GM18519 (cell line): ENCODE results near the gene MKKS.
"Not testable (repeated sequence)": the region's sequence is repeated elsewhere in the genome, so short reads cannot be mapped to it uniquely, and the experiment has no call there.

Source experiments
- ATAC-seq: cut with Tn5 transposase; IDR thresholded peaks from one replicate; pipeline ENCODE4 v1.9.1; 2021; ENCODE audit warnings: mild to moderate bottlenecking, moderate library complexity; ENCODE audit not compliant: unreplicated experiment, low FRiP score

MKKS gene

DNA sequence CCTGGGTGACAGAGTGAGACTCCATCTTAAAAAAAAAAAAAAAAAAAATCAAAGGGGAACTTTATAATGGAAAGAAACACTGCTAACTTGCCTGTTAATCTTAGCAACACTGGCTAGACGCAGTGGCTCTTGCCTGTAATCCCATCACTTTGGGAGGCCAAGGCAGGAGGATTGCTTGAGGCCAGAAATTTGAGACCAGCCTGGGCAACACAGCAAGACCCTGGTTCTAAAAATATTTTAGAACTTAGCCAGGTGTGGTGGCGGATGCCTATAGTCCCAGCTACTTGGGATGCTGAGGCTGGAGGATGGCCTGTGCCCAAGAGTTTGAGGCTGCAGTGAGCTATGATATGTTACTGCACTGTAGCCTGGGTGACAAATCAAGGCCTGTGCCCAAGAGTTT, 16.8 kb downstream of the MKKS start:
- not testable (repeated sequence) for ATAC-seq

DNA sequence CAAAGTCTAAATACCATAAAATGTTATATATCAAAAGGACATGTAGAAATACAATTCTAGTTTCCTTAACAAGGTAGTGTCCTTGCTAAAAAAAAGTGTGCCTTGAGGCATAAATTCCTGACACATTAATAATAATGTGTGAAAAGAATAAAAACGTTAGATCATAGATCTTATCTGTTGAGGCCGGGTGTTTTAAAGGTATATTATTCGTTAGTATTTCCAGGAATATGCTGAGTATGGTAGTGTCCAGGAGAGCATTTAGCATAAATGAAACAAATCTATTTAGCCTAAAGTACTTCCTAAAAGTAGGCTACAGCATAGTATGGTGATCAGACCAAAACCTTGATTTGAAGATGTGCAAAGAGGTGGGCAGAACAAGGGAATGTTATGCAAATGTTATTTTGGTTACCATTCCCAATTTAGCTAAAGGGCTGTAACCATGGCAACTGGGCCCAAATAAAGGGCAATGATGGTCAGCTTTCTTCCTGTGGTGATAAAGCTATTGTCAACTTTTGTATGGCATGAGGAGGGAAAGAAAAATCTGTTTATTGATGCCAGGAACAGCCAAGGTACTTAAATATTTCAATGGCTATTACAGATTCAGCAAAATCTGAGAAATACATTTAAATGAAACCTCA, 18.9 kb downstream of the MKKS start:
- ATAC-seq: no peak

DNA sequence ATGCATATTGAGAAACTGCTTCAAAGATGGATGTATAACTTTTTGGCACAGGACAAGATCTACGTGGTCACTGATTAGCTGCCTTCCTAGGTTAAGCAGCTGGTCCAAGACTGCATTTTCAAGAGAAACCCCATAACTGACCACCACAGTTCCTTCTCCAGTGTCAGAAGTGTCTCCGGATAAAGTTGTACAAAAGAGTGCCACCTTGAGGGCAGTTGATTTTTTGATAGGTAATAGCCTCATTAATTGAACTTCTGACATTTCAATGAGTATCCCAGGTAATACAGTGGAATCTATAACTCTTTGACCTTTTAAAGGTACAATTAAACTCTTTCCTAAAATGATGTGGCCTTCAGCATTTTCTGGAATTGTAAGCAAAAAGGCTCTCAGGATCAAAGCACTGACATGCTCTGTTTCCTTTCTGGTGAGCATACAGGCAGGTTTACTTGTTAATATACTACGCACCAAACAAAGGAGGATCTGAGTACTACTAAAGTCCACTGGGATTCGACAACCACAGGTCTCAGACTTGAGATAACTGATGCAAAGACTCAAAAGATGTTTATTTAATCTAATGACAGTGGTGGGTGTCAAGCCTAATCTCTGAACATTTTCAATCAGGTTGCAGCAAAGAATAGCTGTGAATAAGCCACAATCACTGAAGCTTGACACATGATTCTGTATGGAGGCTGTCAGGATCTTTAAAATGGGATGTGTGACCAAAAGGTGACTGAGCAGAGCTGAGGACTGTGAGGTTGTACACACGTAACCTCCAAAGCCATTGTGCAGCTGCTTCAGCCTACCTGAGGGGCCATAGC, 21.2 kb downstream of the MKKS start:
- no peak for ATAC-seq

DNA sequence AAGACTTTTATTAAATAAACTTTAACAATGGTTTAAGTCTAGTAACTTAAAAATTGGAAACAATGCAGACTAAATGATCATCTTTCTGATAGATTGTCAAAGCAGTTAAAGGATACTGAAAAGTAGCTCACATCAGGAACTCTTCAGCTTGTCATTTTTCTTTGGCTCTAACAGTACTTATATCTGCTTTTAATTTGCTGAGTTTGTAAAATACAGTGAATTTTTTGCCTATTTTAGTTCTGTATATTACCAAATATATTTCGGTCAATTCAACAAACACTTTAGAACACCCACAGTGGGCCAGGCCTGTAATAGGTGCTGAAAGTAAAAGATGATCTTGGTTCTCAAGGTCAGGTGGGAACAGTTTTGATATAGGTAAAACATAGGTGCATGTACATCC, 22.3 kb downstream of the MKKS start:
- ATAC-seq: no peak

DNA sequence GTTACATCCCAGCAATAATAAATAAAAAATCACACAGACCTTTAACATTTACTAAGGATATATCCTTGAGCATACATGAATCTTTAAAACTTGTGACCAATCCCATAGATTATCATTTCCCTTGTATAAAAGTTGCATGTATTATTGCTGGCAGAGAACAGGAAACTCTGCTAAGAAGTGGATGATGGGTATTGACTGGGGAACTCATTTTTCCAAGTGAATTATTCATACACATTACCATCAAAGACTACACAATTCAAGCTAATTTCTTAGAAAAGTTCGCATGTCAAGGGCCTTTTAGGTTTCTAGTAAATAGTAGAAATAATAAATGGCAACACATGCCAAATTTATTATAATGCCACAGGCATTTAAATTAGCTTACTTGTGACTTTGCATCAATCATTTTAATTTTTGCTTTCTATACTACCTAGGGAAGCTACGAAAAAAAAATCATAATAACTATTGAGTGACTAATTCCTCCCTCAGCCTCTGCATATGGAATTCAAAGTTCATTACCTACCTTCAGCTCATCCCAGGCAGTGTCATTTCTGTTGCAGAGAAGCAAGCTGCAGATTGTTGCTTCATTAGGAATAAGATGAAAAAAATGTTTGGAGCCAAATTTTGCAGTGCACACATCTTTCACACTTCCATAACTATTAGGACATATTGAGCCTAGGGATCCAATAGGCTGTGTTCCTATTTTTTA, 25.8 kb downstream of the MKKS start:
- ATAC-seq: no peak

DNA sequence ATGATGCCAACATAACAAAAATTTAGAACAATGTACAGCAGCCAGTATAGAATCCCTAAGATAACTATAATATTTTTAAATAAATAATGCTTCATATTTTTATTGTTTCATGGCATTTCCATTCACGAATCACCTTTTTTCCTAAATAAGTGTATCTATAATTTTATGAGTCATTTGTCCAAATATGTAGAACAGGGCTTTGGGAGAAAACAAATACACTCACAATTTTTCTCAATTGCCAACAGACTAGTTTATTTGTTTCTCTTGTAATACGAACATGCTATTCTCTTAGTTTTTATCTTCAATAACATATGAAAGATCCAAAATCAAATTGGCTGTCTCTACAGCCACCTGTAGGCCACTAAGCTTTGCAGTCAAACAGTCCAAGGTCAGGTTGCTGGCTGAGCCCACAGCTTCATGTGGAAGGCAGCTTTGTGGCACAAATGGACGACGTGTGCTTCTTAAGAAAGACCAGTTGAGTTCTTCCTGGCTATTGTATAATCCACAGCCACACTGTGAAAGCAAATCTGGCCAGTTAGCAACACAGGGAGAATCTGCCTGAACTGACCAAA, 29.0 kb downstream of the MKKS start:
- ATAC-seq: no peak

DNA sequence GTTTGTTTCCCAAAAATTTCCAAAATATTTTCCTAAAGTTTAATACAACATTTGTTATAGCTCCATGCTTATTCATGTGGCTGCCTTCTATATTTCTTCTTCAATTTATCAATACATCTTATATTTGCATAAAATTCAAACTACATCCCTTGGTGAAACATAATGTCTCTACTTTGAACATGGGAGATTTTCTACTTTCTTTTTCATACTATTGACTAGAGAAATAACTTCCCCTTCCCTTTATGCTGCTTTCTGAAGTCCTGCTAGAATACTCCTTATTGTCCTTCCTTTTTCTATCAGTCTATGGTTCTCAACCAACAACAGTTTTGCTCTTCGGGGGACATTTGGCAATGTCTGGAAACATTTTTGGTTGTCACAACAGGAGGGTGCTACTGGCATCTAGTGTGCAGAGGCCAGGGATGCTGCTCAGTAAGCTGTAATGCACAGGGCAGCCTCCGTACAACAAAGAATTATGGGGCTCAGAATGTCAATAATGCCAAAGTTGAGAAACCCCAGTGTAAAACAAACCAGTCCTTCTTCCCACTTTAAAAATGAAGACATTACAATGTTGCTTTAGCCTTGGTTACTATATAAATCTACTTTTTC, 29.9 kb downstream of the MKKS start:
- no peak for ATAC-seq

DNA sequence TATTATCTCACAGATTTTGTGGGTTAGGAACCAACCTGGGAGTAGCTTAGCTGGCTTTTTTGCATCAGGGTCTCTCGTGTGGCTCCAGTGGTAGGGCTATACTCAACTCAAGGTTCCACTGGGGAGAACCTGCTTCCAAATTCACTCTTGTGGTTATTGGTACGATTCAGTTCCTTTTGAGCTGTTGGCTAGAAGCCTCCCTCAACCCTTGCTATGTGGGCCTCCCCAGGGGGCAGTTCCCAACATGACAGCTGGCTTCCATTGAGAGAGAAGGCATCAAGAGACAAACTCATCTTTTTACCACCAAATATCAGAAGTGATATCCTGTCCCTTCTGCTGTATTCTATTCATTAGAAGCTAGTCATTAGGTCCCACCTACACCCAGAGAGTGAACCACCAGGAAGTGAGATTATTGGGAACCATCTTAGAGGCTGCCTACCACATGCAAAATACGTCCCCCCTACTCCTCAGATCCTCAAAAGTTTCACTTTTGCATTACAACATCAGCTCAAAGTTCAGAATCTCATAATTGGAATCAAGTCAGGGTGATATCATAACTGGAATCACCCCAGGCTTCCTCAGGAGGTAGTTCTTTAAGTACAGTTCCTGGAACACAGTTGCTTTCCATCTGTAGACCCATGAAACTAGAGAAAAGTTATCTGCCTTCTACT, 30.9 kb downstream of the MKKS start:
- ATAC-seq: no peak

DNA sequence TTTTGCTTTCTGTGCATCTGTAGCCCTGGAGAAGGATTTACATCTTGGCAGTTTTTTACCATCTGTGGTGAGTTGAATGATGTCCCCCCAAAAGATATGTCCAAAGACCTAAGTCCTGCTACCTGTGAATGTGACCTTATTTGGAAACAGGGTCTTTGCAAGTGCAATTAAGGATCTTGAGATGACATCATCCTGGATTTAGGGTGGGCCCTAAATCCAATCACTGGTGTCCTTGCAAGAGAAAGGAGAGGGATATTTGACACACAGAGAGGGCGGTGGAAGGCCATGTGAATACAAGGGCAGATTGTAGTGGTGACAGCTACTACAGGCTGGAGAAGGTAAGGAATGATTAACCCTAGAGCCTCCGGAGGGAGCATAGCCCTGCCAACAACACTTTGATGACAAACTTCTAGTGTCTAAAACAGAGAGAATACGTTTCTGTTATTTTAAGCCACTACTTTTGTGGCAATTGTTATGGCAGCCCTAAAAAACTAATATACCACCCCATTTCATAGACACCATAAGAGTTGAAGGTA, 35.1 kb downstream of the MKKS start:
- ATAC-seq: no peak

DNA sequence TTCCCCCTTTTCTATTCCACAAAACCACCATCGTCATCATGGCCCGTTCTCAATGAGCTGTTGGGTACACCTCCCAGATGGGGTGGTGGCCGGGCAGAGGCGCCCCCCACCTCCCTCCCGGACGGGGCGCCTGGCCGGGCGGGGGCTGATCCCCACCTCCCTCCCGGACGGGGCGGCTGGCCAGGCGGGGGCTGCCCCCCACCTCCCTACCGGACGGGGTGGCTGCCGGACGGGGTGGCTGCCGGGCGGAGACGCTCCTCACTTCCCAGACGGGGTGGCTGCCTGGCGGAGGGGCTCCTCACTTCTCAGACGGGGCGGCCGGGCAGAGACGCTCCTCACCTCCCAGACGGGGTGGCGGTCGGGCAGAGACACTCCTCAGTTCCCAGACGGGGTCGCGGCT, 39.3 kb downstream of the MKKS start:
- ATAC-seq: not testable (repeated sequence)

DNA sequence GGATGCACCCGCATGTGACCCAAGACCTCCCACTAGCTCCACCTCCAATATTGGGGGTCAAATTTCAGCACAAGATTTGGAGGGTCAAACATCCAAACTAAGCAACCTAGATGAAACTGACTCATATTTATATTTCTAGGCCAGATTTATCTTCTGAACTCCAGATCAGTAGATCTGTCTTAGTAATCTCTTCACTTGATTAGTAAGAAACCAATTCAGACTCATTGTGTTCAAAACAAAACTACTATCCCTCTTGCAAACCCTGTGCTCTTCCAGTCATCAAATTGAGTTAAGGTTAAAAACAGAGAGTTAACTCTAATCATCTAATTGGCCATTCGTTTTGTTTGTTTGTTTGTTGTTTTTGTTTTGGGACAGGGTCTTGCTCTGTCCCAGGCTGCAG, 43.3 kb downstream of the MKKS start:
- no peak for ATAC-seq

DNA sequence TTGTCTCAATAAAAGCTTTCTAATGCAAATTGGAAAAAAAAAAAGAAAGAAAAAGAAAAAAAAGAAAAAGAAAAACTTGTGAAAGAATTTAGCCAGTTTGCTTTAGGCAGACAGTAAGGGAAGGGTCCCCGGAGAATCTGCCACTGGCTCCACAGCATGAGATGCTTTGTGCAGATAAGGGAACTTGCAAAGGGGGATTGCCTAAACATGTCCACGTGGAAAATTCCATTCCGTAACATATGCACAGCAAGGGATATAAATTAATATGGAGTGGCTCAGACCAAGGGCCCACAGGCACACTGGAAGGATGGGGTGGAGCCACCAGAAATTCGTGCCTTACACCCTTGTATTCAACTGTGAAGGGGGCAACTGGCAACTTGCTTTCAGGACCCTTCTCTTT, 45.4 kb downstream of the MKKS start:
- no peak for ATAC-seq

DNA sequence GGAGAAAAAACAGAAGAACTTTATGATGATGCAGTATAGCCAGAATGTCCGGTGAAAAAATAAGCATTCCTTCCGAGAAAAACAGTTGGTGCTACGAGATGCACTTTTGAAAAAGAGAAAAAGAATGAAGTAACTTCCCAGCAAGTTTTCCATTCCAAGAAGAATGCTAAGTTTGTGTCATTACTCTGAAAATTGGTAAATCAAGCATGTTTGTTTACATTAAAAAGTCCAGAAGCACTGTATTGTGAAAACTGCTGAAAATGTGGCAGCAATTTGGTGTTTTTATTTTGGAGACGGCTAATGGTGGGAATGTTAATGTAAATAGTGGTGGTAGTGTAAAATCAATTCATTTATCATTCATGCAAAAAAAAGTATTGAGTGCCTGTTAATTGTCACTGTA, 46.3 kb downstream of the MKKS start:
- ATAC-seq: no peak

DNA sequence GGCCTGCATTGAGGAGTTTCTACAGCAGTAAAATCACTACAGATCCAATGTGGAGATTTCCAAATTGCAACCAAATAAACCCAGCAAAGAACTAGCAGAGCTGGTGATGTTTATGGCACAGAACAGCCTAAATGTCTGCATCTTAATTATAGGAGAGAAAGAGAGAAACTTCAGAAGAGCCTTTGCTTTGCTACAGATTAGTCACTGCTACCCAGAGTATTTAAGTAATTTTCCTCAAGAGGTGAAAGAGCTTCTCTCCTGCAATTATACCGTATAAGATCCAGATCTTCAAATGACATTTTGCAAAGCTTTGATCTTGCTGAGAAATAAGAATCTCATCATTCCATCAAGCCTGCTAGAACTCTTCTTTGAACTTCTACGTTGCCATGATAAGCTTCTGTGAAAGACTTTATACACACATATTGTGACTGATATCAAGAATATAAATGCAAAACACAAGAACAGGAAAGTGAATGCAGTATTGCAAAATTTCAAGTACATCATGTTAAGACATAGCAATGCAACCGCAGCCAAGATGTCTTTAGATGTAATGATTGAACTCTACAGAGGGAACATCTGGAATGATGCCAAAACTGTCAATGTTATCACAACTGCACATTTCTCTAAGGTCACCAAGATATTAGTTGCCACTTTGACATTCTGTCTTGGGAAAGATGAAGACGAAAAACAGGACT, 48.0 kb downstream of the MKKS start:
- no peak for ATAC-seq

DNA sequence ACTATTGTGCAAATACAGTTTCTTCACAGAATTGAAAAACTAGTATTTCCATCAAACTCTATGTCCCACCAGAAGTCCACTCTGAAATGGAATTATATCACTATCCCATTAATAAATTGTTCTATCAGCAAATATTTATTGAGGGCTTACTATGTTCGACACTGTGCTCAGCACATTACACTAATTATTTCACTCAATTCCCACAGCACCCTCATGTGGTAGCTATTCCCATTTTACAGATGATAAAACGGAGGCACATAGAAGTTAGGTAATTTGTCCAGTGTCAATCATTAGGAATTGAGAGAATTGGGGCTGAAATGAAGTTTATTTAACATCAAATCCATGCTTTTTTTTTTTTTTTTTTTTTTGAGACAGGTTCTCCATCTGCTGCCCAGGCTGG, 52.5 kb downstream of the MKKS start:
- ATAC-seq: no peak

DNA sequence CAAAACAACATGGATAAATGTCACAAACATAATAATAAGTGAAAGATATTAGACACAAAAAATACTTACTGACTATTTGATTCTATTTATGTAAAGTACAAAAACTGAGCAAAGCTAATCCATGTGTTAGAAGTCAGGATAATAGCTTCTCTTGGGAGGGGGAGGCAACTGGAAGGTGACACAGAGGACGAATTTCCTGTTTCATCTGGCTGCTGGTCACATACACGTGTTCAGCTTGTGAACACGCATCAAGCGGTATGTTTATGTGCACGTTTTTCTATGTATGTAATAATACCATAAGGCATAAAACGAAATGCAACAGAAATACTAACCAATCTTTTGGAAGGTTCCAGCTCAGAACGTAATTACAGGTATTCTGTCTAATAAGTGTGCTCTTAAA, 54.3 kb downstream of the MKKS start:
- ATAC-seq: no peak

DNA sequence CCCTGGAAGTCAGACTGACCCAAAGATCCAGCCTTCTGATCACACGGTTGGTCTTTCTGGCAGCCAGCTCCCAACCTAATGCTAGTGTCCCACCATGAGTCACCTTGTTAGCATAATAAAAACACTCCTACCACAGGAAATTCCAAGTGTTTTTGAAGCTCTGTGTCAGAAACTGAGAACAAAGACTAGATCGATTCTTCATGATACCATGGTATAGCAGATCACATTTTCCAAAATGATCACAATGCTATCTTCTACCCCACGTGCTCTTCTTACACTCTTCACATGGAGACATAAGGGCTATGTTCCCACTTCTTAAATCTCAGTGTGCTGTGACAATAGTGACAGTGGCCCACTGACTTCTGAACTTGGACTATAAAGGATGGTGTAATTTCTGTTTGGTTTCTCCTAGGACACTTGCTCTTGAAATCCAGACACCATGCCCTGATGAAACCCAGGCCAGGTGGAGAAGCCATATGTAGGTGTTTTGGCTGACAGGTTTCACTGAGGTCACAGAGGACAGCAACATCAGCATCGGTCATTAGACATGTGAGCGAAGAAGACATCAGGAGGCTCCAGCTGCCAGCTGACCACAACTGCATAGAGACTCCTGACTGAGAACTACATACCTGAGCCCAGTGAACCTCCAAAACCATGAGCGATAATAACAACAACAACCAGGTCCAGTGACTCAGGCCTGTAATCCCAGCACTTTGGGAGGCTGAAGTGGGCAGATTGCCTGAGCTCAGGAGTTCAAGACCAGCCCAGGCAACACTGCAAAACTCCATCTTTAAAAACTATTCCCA, 57.5 kb downstream of the MKKS start:
- ATAC-seq: no peak

DNA sequence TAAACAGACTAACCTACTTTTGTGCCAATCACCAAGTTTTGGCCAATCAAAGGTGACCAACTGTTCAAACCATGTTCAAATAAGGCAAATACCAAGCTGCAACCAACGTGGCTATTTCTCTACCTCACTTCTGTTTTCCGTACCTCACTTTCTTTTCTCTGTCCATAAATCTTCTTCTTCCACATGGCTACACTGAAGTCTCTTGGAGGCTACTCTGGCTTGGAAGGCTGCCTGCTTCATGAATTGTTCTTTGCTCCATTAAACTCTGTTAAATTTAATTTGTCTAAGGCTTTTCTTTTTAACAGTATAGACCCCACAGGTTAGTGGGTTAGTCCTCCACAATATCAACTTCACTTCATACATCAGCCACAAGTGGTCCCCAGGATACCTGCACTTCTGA, 58.8 kb downstream of the MKKS start:
- ATAC-seq: no peak

DNA sequence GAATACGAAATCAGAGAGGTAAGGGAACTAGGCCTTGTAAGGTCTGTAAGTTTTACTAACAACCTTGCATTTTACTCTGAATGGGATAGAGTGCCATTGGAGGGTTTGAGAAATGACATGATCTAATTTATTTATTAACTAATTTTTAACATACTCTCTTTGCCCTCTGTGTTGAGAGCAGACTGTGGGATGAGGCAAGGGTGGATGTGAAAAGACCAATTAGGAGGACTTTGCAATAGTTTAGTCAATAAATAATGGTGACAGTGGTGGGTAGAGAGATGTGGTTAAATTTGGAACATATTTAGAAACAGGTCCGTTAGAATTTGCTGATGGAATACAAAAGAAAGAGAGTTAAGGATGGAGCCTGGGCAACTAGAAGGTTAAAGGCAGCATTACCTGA, 60.0 kb downstream of the MKKS start:
- no peak for ATAC-seq
